GM18867 (cell line): ENCODE measurements around the gene SOX8.

Experiments used
- ATAC-seq: cut with Tn5 transposase; IDR thresholded peaks from one replicate; pipeline ENCODE4 v1.9.1; 2021; ENCODE audit warnings: mild to moderate bottlenecking, moderate library complexity; ENCODE audit not compliant: unreplicated experiment

Gene SOX8

DNA sequence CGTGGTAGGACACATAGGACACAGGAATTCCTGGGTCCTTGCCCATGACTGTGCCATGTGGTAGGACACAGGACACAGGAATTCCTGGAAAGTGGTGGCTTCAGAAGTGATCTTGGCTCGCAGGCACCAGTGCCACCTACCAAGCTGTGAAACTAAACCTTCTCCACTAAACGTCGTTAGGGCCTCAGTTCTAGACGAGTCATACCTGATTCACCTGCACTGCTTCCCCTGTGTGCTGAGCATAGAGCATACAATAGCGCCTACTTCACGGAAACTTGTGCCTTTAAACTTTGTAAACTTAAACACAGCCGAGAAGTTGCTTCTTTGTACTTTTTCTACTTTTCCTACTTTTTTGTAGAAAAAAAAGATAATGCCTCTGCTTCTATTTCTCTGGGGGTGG is 4.8 kb downstream of the SOX8 start:
- no peak for ATAC-seq

DNA sequence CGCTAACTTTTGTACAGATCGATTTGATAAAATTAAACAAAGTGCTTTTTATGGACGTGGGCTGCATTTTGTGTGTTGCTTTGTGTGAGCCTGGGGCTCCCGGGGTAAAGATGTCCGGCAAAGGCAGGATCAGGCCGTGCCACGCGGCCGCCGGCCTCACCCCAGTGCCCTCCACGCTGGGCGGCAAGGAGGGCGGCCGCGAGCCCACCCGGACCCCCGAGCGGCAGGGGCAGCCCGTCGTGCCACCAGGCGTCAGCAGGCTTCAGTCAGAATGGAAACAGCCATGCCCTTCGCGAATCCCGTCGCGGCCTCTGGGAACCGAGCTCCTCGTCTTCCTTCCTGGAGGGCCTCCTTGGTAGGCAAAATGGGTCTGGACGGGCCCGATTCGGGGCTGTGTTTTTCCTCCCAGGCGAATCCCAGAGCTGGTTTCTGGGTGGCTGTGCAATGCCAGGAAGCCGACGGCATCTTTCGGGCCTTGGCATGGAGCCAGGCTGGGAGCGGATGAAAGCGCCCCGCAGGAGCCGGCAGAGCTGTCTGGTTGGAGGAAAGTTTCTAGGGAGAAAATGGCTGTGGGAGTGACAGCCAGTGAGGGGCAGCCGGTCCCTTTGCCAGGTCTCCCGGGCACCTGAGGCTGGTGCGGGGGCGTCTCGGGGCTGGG is 5.5 kb downstream of the SOX8 start:
- no peak for ATAC-seq

DNA sequence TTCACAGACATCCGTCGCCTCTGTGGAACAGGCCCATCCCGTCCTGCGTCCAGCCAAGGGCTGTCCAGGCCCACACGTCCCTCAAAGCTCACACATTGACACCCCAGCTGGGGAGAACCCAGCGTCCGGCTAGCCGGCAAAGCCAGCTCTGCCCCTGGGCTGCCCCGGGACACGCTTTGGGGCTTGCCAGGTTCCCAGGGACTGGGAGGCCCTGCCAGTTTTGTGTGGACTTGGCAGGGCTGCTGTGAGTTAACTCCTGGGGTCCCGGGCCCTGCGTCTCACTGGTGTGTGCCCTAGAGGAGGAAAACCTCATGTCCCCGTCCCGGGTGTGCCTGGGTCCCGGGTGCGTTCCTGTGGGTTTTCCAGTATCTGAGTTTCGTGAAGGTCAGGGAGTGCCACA is 6.3 kb downstream of the SOX8 start:
- no peak for ATAC-seq

DNA sequence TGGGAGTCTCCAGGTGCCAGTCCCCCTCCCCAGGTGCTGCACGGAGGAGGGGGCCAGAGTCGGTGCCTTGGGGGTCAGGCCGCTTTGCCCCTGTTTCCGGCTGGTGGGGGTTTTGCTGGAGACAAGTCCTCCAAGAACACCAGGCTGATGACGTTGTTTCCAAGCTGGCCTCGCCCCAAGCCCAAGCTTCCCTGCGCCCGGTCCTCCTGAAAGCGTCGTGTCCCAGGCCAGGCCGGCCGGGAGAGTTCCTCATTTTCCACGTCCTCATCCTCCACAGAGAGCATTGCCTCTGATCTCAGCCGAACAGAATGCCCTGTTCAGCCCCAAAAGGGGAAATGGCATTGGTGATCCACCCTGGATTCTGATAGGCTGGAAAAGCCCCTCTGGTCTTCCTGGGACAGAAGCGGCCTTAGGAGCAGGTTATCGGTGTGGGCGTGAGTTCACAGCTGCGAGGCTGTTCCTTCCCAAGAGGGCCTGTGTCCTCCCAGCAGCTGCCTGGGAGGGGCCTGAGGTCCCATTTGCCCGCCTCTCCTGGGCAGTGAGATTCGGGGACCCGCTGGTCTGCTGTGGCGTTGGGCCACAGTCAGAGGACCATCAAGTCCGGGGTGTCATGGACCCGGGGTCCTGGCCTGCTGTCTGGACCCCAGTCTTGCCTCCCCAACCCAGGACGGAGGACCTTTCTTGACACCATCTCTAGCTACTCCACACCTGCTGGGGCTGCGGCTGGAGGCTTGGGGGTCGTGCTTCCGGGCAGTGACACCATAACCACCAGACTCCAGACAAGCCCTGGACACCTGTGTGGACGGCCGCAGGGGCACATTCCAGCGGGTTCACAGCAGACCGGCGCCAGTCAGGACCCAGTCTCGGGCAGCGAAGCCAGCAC is 7.1 kb downstream of the SOX8 start:
- no peak for ATAC-seq

DNA sequence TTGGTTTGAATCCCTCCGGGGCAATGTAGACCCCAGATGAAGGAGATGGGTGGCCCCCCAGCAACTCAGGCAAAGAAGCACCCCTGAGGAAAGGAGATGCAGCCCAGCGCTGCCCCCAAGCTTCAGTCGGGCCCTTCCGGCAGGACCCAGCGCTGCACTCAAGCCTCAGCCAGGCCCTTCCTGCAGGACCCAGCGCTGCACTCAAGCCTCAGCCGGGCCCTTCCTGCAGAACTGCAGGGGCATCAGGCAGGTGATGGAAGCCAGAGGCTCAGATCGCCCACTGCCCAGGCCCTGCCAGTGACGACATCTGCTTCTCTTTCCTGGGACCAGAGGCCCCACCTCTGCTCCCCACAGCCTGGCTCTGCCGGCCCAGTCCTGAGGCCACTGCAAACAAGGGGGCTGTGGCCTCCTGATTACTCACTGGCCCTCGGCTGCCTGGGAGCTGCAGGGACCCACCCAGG is 7.8 kb downstream of the SOX8 start:
- no peak for ATAC-seq

DNA sequence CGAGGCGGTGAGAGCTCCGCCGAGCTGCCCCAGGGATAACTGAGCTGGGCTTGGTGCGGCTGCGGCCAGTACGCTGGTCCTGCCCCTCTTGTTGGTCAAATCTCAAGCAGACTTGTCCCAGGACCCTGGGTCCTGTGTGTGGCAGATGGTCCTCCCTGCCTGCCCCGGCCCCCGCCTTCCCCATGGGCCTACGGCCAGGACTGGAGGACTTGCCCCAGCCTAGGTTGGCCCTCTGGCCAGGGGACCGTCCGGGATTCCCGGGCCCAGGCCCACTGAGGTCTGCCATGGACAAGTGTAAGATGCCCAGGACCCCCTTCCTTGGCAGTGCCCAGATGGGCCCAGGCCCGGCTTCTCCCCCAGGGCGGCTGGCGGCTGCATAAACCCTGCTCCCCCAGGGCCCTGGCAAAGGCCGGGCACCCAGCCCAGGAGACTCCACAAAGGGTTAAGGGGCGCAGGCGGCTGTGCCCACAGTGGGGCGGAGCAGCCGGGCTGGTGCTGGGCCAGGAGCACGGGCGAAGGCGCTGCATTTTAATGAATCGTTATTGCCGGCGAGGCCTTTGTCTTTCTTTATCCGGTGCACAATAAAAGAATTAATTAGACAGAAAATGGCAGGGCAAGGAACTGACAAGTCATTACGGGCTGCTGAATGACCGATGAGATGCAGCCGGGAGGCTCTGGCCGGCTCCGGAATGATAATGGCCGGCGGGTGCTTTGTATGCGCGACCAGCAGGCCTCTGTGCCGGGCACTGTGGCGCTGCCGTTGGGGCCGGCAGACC is 9.1 kb downstream of the SOX8 start:
- no peak for ATAC-seq

DNA sequence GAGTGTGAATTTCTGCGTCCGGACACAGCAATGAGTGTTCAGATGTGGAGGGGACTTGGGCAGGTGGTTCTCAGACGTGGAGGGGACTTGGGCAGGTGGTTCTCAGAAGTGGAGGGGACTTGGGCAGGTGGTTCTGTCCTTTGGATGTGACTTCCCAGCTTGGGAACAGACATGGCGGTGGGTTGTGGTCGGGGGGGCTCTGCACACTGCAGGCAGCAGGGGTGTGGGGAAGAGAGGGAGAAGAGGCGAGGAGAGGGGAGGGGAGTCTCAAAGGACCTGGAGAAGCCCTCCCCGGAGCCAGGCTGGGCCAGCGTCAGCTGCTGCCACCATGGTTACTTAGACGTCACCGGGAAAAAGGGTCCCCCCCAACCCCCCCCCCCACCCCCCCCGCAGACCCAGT is 9.8 kb downstream of the SOX8 start:
- no peak for ATAC-seq

DNA sequence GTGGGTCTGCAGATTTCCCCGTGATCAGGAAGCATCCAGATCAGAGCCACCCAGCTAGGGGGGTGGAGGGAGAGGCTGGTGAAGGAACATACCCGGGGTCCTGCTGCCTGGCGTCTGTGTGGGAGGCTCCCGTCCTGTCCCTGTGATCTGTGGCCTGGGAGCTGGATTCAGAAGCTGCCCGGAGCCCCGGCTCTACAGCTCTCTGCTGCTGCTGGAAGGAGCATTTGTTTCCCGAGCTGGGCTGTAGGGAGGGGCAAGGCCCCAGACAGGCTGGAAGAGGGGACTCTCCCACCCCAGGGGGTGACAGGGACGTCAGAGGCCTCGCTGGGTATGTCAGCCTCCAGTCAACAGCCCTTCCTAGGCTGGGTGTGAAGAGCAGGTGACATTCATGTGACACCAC is 10.2 kb downstream of the SOX8 start:
- no peak for ATAC-seq

DNA sequence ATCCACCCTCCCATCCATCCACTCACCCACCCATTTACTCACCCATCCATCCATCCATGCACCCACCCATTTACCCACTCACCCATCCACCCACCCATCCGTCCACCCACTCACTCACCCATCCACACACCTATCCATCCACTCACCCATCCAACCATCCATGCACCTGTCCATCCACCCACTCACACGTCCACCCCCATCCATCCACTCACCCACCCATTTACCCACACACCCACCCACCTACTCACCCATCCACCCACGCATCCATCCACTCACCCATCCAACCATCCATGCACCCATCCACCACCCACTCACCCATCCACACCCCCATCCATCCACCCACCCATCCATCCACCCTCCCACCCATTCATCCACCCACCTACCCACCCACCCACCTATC is 12.2 kb downstream of the SOX8 start:
- no peak for ATAC-seq

DNA sequence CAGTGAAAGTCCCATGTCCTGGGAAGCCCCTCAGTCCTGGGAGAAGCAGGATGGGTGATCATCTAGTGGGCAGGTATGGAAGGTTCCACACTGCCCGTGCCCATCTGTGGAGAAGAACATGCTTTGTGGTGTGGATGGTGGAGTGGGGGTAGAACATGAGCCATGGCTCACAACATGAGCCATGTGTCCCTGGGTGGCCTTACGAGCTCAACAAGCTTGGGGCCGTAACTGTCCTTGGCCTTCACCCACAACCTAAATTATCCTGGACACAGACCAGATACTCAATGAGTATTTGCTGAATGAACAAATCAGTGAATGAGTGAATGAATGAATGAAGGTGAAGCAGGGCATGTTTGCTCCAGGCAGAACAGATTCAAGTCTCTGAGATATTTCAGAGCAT is 13.5 kb downstream of the SOX8 start:
- no peak for ATAC-seq

DNA sequence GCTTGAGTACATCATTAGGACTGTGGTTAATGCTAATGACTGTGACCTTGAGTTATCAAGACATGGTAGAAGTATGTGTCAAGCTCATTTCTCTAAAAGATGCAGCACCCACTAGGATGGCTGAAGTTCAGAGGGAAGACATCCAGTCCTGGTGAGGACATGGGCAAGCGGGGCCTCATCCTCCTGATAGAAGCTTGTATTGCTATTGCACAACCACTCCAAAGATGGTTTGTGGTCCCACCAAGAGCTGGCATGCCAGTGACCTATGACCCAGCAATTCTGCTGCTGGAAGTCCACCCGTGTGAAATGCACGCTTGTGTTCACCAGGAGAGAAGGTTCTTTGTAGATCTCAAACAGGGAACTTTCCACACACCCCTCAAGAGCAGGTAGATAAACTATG is 14.2 kb downstream of the SOX8 start:
- ATAC-seq, result no peak

DNA sequence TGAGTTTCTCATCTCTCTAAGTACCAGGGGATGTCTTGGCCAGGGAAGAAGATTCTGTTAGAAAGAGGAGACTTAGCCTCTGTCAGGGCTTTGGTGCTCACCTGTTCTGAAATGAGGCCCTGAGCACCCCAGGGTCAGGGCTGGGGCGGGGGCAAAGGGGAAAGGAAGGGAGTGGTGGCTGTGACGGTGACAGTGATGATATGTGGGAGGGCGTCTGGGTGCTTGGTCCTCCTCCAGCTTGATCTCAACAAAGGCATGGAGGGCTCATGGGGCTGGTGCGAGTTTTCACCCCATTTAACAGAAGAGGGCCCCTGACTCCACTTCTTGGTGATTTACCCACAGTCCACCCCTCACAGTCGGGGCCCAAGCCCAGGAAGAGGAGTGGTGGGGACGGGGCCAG is 15.1 kb downstream of the SOX8 start:
- no peak for ATAC-seq

DNA sequence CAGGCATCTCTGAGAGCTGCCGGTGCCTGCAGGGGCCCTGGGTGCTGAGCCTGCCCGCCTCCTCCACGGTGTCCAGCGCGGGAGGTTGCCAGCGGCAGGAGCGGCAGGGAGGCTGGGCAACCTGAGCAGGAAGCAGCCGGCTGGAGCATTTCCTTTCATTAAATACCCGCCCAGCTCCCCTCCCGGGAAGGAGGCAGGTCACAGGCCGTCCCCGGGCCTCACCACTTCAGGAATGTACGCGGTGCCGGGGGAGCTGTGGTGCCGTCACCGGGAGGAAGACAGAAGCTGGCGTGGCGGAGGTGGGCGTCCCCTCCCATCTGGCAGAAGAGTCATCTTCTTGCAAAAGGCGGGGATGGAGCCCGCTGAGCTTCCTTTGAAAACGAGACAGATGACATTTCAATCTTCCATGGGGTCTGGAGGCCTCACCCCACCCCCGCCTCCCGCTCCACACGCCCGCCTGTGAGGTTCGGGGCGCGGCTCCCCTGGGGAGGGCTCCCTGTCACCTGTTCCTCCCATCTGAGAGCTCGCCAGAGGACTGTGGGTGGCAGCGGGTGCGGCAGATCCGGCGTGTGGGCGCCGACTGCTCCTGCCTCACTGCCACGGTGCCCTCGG is 16.0 kb downstream of the SOX8 start:
- no peak for ATAC-seq

DNA sequence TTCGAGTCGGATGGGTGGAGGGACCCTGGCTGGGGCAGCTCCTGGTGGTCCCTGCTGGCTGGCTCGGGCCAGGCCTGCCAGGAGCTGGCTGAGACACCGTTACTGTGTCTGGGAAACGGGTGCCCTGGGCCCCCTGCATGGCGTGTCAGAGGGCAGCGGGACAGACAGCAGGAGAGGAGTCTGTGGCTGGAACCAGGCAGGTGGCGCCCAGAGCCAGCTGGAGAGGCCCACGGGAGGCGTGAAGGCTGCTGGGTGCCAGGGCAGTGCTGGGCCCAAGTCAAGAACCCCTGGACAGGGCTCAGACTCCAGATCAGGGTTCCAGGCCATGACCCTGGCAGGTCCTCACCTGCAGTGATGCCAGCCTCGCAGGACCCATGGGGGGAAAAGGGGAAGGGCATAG is 16.6 kb downstream of the SOX8 start:
- ATAC-seq, result no peak

DNA sequence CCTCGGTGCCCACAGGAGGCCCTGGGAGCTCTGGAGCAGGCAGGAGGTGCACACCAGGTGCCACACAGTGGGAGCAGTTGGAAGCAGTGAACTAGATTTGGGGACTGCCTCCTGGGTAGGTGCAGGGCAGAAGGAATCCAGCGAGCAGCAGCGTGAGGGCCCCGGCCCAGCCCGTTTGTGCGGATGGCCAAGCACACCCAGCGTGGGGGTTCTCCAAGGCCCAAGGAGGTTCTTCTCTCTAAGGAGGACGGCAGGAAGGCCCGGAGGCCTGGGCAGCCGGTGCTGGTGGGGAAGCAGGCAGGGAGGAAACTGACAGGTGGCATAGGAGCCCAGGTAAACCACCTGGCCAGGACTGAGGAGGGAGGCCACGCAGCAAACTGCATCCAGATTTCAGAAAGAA is 17.0 kb downstream of the SOX8 start:
- no peak for ATAC-seq

DNA sequence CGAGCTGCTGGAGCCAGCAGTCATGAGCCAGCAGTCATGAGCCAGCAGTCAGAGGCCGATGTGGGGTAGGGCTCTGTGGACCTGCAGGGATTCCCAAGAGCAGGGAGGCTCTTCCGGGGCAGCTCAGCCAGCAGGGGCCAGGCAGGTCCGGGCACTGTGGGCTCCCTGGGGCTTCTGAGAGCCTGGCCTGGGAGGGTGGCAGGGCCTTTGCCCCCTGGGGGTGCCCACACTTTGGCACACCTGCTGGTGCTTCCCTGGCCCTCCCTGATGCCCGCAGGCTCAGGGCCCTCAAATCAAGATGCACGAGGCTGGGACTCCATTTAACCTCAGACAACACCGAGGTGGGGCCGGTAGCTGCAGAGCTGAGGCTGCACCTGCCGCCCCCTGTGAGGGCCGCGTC is 18.1 kb downstream of the SOX8 start:
- ATAC-seq, result no peak

DNA sequence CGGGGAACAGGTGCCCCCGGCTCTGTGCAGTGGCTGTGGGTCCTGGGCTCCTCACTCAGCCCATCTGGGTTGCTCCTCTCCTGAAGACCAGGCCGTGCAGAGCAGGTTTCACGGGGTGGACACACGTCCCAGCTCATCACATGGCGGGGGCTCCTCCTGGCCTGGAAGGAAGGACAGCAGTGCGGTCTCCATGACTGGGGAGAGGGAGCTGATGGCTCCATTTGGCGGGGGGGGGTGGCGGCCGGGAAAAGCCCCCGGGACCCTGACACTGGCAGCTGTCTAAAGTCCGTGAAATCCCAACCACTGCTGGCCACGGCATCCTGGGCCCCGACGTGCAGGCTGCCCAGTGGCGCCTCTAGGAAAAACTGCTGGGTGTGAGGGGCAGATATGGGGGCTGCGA is 19.0 kb downstream of the SOX8 start:
- no peak for ATAC-seq

DNA sequence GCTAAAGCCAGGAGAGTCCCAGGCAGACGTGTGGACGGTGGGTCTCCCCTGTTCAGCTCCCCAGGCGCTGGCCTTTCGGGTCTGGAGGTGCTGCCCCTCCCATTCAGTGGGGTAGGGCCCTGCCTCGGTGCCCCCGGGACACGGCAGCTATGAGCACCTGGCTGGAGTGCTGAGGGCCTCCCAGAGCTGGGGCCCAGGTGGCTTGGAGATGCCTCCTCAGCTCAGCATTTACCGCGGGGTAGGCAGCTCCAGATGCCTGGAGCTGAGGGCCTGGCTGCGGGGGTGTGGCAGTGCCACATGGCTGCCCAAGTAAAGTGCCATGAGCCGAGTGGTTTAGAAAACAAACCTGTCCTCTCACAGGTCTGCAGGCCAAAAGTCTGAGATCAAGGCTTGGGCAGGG is 19.5 kb downstream of the SOX8 start:
- ATAC-seq, result no peak

DNA sequence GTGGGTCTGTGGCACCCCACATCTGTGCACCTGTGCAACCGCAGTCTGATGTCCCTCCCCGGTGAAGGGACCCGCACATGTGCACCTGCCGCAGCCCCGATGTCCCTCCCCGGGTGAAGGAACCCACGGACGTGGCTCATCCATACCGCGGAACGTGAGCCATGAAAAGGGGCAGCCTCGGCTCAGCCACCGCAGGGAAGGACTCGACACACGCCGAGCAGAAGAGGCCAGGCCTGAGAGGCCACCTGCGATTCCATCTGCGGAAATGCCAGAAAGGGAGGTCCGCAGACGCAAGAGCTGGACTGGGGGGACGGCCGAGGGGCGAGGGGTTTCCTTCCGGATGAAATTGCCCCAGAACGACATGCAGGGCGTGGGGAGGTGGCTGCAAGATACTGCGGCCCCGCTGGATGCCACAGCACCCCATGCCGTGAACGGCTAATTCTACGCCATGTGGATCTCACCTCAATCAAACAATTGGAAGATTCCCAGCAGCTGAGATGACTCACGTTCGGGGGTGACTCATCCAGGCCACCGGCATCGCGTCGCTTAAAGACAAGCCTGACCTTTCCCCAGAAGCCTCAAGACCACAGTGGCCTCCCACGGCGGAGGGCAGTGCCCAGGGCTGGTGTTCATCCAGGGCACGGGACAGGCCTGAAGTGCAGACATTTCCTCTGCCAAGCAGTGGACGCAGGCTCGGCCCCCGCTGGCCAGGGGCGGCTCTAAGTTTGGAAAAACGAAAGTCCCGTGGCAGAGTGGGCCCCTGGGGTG is 21.0 kb downstream of the SOX8 start:
- ATAC-seq, result no peak
